MCF 10A (cell line): ENCODE results near the gene NGFR. TPM values are rescaled to one million over a fixed set of nuclear protein-coding genes. Genes with fewer than 3 reads are reported as not detected.
A peak's percentile ranks its signal among the peaks of the same experiment; 100 is the strongest.

ENCODE experiments used
- Bru-seq: library from RNA; stranded (reverse); fragments of 400-500 nt; gene quantifications from one replicate; lab custom pipeline; 2021; lab: Mats Ljungman, UMichigan
- BruChase-seq, 2 experiments: library from RNA; stranded (reverse); fragments of 400-500 nt; gene quantifications; one replicate each; lab custom pipeline; 2021; lab: Mats Ljungman, UMichigan
- BruUV-seq: library from RNA; stranded (reverse); fragments of 400-500 nt; replicated peaks from 2 replicates; lab custom pipeline; 2021; lab: Mats Ljungman, UMichigan
- CTCF ChIA-PET: fragments of 300-600 bp; sonication (Branson Sonifier 250); formaldehyde crosslinking; extraction: SDS; loops from one replicate; lab custom pipeline; 2021; ENCODE audit warnings: antibody characterized with exemption, inconsistent platforms; lab: Yijun Ruan, JAX
- POLR2A ChIA-PET: fragments of 300-600, 350-650 bp; sonication (Branson Sonifier 250); formaldehyde crosslinking; extraction: SDS; loops from one replicate; lab custom pipeline; 2020; ENCODE audit warnings: antibody characterized with exemption, inconsistent platforms; lab: Yijun Ruan, JAX
- DNase-seq: peaks from one replicate; pipeline ENCODE4 v3.0.0-alpha.2; 2018; ENCODE audit not compliant: unreplicated experiment
- H3K27ac Mint-ChIP-seq: one replicate; pipeline ENCODE4 v1.8.0; 2022; ENCODE audit warnings: mild to moderate bottlenecking, low read depth, mixed read lengths; ENCODE audit not compliant: unreplicated experiment
- H3K27me3 Mint-ChIP-seq: one replicate; pipeline ENCODE4 v1.8.0; 2022; ENCODE audit warnings: mixed read lengths; ENCODE audit not compliant: insufficient read depth, unreplicated experiment
- H3K36me3 Mint-ChIP-seq: one replicate; pipeline ENCODE4 v1.8.0; 2022; ENCODE audit warnings: mild to moderate bottlenecking, moderate library complexity, mixed read lengths; ENCODE audit not compliant: insufficient read depth, unreplicated experiment
- H3K4me1 Mint-ChIP-seq: one replicate; pipeline ENCODE4 v1.8.0; 2022; ENCODE audit warnings: mixed read lengths; ENCODE audit not compliant: insufficient read depth, unreplicated experiment
- H3K4me3 Mint-ChIP-seq: one replicate; pipeline ENCODE4 v1.8.0; 2022; ENCODE audit warnings: mild to moderate bottlenecking, moderate library complexity, mixed read lengths; ENCODE audit not compliant: unreplicated experiment
- H3K9me3 Mint-ChIP-seq: one replicate; pipeline ENCODE4 v1.8.0; 2022; ENCODE audit warnings: mixed read lengths; ENCODE audit not compliant: unreplicated experiment
- CTCF ChIP-seq: fragments of 200-600 bp; IDR thresholded peaks from one replicate; pipeline ENCODE4 v1.8.0; 2022; ENCODE audit warnings: antibody characterized with exemption, mild to moderate bottlenecking; ENCODE audit not compliant: unreplicated experiment
- intact Hi-C: fragments of 100-400 bp; cut with micrococcal nuclease; formaldehyde crosslinking; loops from 2 replicates; pipeline ENCODE4 v1.14.1; 2022
- long read RNA-seq: library from polyadenylated mRNA; stranded (forward); transcript quantifications from one replicate; pipeline ENCODE4 v2.0.0, GENCODE V29; 2022
- total RNA-seq: library from RNA; stranded (reverse); gene quantifications from 2 replicates; pipeline ENCODE4 v1.2.3, GENCODE V29; 2022

NGFR gene, protein sequence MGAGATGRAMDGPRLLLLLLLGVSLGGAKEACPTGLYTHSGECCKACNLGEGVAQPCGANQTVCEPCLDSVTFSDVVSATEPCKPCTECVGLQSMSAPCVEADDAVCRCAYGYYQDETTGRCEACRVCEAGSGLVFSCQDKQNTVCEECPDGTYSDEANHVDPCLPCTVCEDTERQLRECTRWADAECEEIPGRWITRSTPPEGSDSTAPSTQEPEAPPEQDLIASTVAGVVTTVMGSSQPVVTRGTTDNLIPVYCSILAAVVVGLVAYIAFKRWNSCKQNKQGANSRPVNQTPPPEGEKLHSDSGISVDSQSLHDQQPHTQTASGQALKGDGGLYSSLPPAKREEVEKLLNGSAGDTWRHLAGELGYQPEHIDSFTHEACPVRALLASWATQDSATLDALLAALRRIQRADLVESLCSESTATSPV
- total RNA-seq (0.22 and 0.26 TPM in 2 replicates), Bru-seq, nascent RNA (percentile 10 among the genes with signal in this experiment), BruChase-seq, experiment 1, labeled RNA remaining after a 6-hour chase (percentile 15 among the genes with signal in this experiment), BruChase-seq, experiment 2, labeled RNA remaining after a 2-hour chase (percentile 5 among the genes with signal in this experiment)
- long read RNA-seq, partial matches to known transcripts = 0 of 3 reads
- long read RNA-seq, other reads (novel, unspliced or antisense) = 1 of 3 reads

GRCh38 chr17:49494986-49495841, at the start of gene NGFR:
Gene NGFR, plus strand, starts transcription at chr17:49495293. Its CDS starts 125 bp downstream, at chr17:49495418.
- no peak for DNase-seq
- TF ChIP-seq CTCF = no peak
- H3K4me3 Mint-ChIP-seq = peak within 1 kb of the TSS; percentile 58
- no TSS peak for BruUV-seq
- ChIA-PET POLR2A (interaction anchor here (0.7 to 1.3 kb wide), 3 partner anchors 13 to 61 kb away, joined by 3 to 5 read pairs (median 3); no protein-coding TSS in a partner anchor), CTCF (interaction anchor here (0.6 to 5.5 kb wide), 7 partner anchors 11 to 364 kb away, joined by 3 to 58 read pairs (median 5); no protein-coding TSS in a partner anchor)
- H3K9me3 Mint-ChIP-seq = no peaks in the 10 kb centered on the region
- H3K36me3 Mint-ChIP-seq = no peaks in the 10 kb centered on the region
- H3K27me3 Mint-ChIP-seq = peaks cover 77% of the 10 kb centered on the region
- peaks cover 14% of the 10 kb centered on the region for H3K4me1 Mint-ChIP-seq
- intact Hi-C loops = no loop called here
- H3K27ac Mint-ChIP-seq = no peak within 1 kb of the TSS

GRCh38 chr17:49445591-49445990, 49.5 kb upstream of the NGFR start:
- Mint-ChIP-seq H3K36me3 (no peaks in the 10 kb centered on the region), H3K9me3 (no peaks in the 10 kb centered on the region), H3K27me3 (peaks cover 53% of the 10 kb centered on the region), H3K4me1 (no peaks in the 10 kb centered on the region), H3K4me3 (no peak overlapping the region), H3K27ac (no peak overlapping the region)
- TF ChIP-seq CTCF = no peak
- ChIA-PET CTCF (interaction anchor here (1.1 to 3.3 kb wide), 5 partner anchors 10 to 112 kb away, joined by 3 to 22 read pairs (median 6); no protein-coding TSS in a partner anchor), POLR2A (no interaction called here)
- intact Hi-C loops = no loop called here
- BruUV-seq = no TSS peak
- DNase-seq = no peak

DNA sequence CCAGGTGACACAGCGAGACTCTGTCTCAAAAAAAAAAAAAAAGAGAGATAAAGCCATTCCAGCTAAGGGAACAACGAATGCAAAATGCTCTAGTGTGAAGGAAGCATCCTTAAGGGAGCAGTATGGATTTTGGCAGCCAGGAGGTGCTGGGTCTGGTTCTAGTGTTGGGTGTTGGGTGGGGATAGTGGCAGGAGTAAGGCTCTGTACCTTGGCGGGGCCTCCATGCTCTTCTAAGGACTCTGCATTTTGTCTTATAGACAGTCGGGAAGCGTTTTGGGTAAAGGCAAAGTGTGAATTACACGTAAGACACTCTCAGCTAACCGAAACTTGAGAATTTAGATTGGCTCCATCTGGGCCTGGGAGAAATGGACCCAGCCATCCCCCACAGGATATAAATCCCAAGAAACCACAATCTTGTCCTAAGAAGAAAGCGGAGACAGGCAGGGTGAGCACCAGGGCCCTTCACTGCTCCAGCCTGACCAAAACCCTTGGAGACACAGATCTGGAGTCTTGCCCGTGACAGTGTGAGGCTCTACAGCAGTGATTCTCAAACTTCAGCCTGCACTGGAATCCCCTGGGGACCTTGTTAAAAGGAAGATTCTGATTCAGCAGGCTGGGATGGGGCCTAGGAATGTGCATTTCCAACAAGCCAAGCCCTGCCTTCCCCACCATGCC, 47.3 kb upstream of the NGFR start:
- TF ChIP-seq CTCF = no peak
- CTCF ChIA-PET = interaction anchor here (0.6 to 3.3 kb wide), 7 partner anchors 8 to 108 kb away, joined by 3 to 22 read pairs (median 3); no protein-coding TSS in a partner anchor
- intact Hi-C loops = no loop called here

More for the DNA sequence above, 47.3 kb upstream of the NGFR start:
- no peaks in the 10 kb centered on the region for H3K4me1 Mint-ChIP-seq
- no peaks in the 10 kb centered on the region for H3K9me3 Mint-ChIP-seq
- POLR2A ChIA-PET = interaction anchor here (0.6 kb wide), 1 partner anchor 14 kb away, joined by 3 read pairs; no protein-coding TSS in a partner anchor
- no peak overlapping the region for H3K4me3 Mint-ChIP-seq
- BruUV-seq = no TSS peak
- H3K36me3 Mint-ChIP-seq = no peaks in the 10 kb centered on the region
- H3K27me3 Mint-ChIP-seq = peaks cover 31% of the 10 kb centered on the region
- H3K27ac Mint-ChIP-seq = no peak overlapping the region
- no peak for DNase-seq
